HepG2 (cell line): ENCODE data around the gene MGAT4C. TPM values are rescaled to one million over a fixed set of nuclear protein-coding genes. Genes with fewer than 3 reads are reported as not detected.

Experiments used
- ATAC-seq: fragments of 200-7000 bp; cut with Tn5 transposase; 3 replicates; pipeline ENCODE4 v1.9.1; 2020; ENCODE audit warnings: mild to moderate bottlenecking, moderate library complexity
- BruUV-seq: library from RNA; stranded (reverse); fragments of 400-500 nt; replicated peaks from 2 replicates; lab custom pipeline; 2021; lab: Mats Ljungman, UMichigan
- CTCF ChIA-PET: fragments of 300-600 bp; formaldehyde crosslinking; extraction: SDS; loops from one replicate; lab custom pipeline; 2021; ENCODE audit warnings: low total read pairs, inconsistent platforms, low intra/inter-chr PET ratio; lab: Yijun Ruan, JAX
- POLR2A ChIA-PET: fragments of 350-600 bp; sonication (Branson Sonifier 250); formaldehyde crosslinking; loops from one replicate; lab custom pipeline; 2020; ENCODE audit warnings: antibody characterized with exemption, inconsistent platforms; lab: Yijun Ruan, JAX
- DNase-seq: peaks from one replicate; pipeline ENCODE4 v3.0.0-alpha.2; 2015; ENCODE audit warnings: low spot score
- FAIRE-seq: peaks from 3 replicates; lab custom pipeline; 2011; peaks lifted over from hg19 to GRCh38; lab: Jason Lieb, UNC
- H2AFZ ChIP-seq: one replicate; pipeline ENCODE4 v1.6.1; 2011; ENCODE audit warnings: low read length, inconsistent platforms
- H3K27ac ChIP-seq: fragments of 300-600 bp; 3 replicates; pipeline ENCODE4 v1.8.0; 2011; ENCODE audit warnings: mixed run types, mild to moderate bottlenecking, mixed read lengths, low read length, inconsistent platforms; ENCODE audit not compliant: insufficient read depth; ENCODE audit errors: extremely low read length
- H3K27me3 ChIP-seq, 2 experiments: fragments of 200-600 bp in 1 of 2; 2 replicates in 1 of 2; 3 replicates in 1 of 2; pipeline versions ENCODE4 v1.6.0 to v1.8.0; 2011; ENCODE audit warnings: low read length in 2 of 2, mild to moderate bottlenecking in 2 of 2, moderate library complexity in 2 of 2, inconsistent platforms in 1 of 2; ENCODE audit not compliant: insufficient read depth in 2 of 2, control insufficient read depth in 1 of 2
- H3K36me3 ChIP-seq, 2 experiments: fragments of 200-600 bp in 1 of 2; replicated peaks in 1 of 2; 2 replicates in 1 of 2; 3 replicates in 1 of 2; pipeline versions ENCODE4 v1.5.1 to v1.8.0; 2011; ENCODE audit warnings: low read length in 2 of 2, inconsistent platforms in 1 of 2; ENCODE audit not compliant: insufficient read depth in 2 of 2, control insufficient read depth in 1 of 2
- H3K4me1 ChIP-seq: 2 replicates; pipeline ENCODE4 v1.5.1; 2012; ENCODE audit warnings: low read length, inconsistent platforms; ENCODE audit not compliant: insufficient read depth
- H3K4me2 ChIP-seq: 2 replicates; pipeline ENCODE4 v1.6.0; 2011; ENCODE audit warnings: low read depth, low read length, inconsistent platforms
- H3K4me3 ChIP-seq, 3 experiments: fragments of 200-600 bp in 1 of 3; sonication (generic), shearing (Covaris generic) in 1 of 3; replicated peaks in 1 of 3; 2 replicates each; pipeline ENCODE4 v1.5.1; 2011 to 2016; ENCODE audit warnings: low read length in 3 of 3, inconsistent platforms in 2 of 3, low read depth in 2 of 3, mild to moderate bottlenecking in 2 of 3, control low read depth in 1 of 3, mixed read lengths in 1 of 3; ENCODE audit not compliant: insufficient read depth in 1 of 3
- H3K79me2 ChIP-seq: one replicate; pipeline ENCODE4 v1.6.1; 2011; ENCODE audit warnings: low read length, inconsistent platforms; ENCODE audit not compliant: insufficient read depth
- H3K9ac ChIP-seq: 2 replicates; pipeline ENCODE4 v1.6.0; 2011; ENCODE audit warnings: mild to moderate bottlenecking, low read depth, low read length, inconsistent platforms; ENCODE audit not compliant: insufficient read depth
- H3K9me3 ChIP-seq: 2 replicates; pipeline ENCODE4 v1.5.1; 2012; ENCODE audit warnings: mild to moderate bottlenecking, low read length
- H4K20me1 ChIP-seq: 2 replicates; pipeline ENCODE4 v1.6.0; 2011; ENCODE audit warnings: inconsistent platforms, mild to moderate bottlenecking, low read length, moderate library complexity; ENCODE audit not compliant: insufficient read depth
- EHMT2 ChIP-seq: fragments of 200-600 bp; sonication (generic); IDR thresholded peaks from 2 replicates; pipeline ENCODE4 v1.7.0; 2017; ENCODE audit warnings: antibody characterized with exemption, low read depth, low read length, borderline replicate concordance
- MAFF ChIP-seq: IDR thresholded peaks from 2 replicates; pipeline ENCODE4 v1.6.1; 2011; ENCODE audit warnings: low read depth, low read length, improper control_type of control experiment
- TGIF2 ChIP-seq: IDR thresholded peaks from 2 replicates; pipeline ENCODE4 v1.6.1; 2016; ENCODE audit warnings: control low read depth, missing compliant biosample characterization
- ZNF337 ChIP-seq: sonication (generic); formaldehyde crosslinking; IDR thresholded peaks from 2 replicates; pipeline ENCODE4 v1.5.1; 2020; ENCODE audit warnings: missing genetic modification reagents, low read depth, mild to moderate bottlenecking, borderline replicate concordance
- WGBS: methylation state at CpG from one replicate; pipeline ENCODE4 v1.1.6; 2017; ENCODE audit warnings: low lambda C conversion rate; 5-methylcytosine and 5-hydroxymethylcytosine counted together
- in situ Hi-C: cut with HindIII; loops from 2 replicates; pipeline ENCODE4 v1.10.0; 2017; ENCODE audit warnings: low pct_unique_long_range_greater_than_20kb; ENCODE audit not compliant: extremely low pct_ligation_motif_present
- intact Hi-C: fragments of 100-400 bp; cut with micrococcal nuclease; formaldehyde crosslinking; loops from one replicate; pipeline ENCODE4 v1.10.0; 2022; ENCODE audit not compliant: unreplicated experiment
- polyA plus RNA-seq, 8 experiments: library from polyadenylated mRNA; depleted of rRNA in 3 of 8; stranded (reverse) in 7 of 8; unstranded in 1 of 8; fragments of >200 nt; fragmentation: Illumina TruSeq in 4 of 8; extraction: Trizol in 4 of 8; gene quantifications; 2 replicates each; pipeline versions ENCODE4 v1.2.1 to v1.2.3, GENCODE V29; 2011 to 2016; ENCODE audit warnings: low read depth in 4 of 8, missing spikeins in 1 of 8, mixed read lengths in 1 of 8; ENCODE audit not compliant: insufficient read depth in 1 of 8
- total RNA-seq, 5 experiments: library from RNA; depleted of rRNA; stranded (reverse); fragments of >200 nt; fragmentation: Illumina TruSeq; extraction: Trizol; gene quantifications; 2 replicates each; pipeline ENCODE4 v1.2.3, GENCODE V29; 2016; ENCODE audit warnings: low read depth in 1 of 5

Gene MGAT4C
- total and polyA plus RNA-seq, 2 of the 13 experiments (the other 11 are each of a cell fraction or from before 2014, with no cell fraction given): not detected

GRCh38 chr12:86261142-86261541, 5.0 kb upstream of the MGAT4C start:
- no TSS peak for BruUV-seq
- H3K27me3 ChIP-seq: no peaks in the 10 kb centered on the region
- DNase-seq (no peak), FAIRE-seq (no peak), ATAC-seq (no peak)
- H3K9me3 ChIP-seq: no peaks in the 10 kb centered on the region
- no peak overlapping the region for H3K4me3 ChIP-seq
- H2AFZ ChIP-seq: no peak overlapping the region
- H3K27ac ChIP-seq: no peak overlapping the region
- POLR2A ChIA-PET: no interaction called here
- H3K4me1 ChIP-seq: no peaks in the 10 kb centered on the region
- no peaks in the 10 kb centered on the region for H3K36me3 ChIP-seq
- 0% methylated on average over 1 of the region's 1 CpG for WGBS
- CTCF ChIA-PET: no interaction called here
- H3K4me2 ChIP-seq: no peak overlapping the region
- H3K9ac ChIP-seq: no peak overlapping the region
- H4K20me1 ChIP-seq: no peaks in the 10 kb centered on the region
- in situ Hi-C loops (loop anchor here (25.0 kb wide), 1 partner anchor 651 kb away; no protein-coding TSS in a partner anchor), intact Hi-C loops (loop anchor here (10.0 kb wide), 1 partner anchor 1584 kb away; no protein-coding TSS in a partner anchor)
- H3K79me2 ChIP-seq: no peaks in the 10 kb centered on the region
- TF ChIP-seq ZNF337 (no peak), EHMT2 (no peak), MAFF (no peak)

- DNase-seq (no peak), ATAC-seq (no peak), FAIRE-seq (no peak)
- no peak overlapping the region for H3K9ac ChIP-seq
- intact Hi-C loops (loop anchor here (10.0 kb wide), 1 partner anchor 1585 kb away; no protein-coding TSS in a partner anchor), in situ Hi-C loops (loop anchor here (25.0 kb wide), 1 partner anchor 652 kb away; no protein-coding TSS in a partner anchor)
- 0% methylated on average over 2 of the region's 2 CpGs for WGBS
- no TSS peak for BruUV-seq
- H3K4me2 ChIP-seq: no peak overlapping the region
- no peaks in the 10 kb centered on the region for H3K36me3 ChIP-seq
- no peak overlapping the region for H2AFZ ChIP-seq
- H3K27me3 ChIP-seq: no peaks in the 10 kb centered on the region
- CTCF ChIA-PET: no interaction called here
- no peaks in the 10 kb centered on the region for H3K79me2 ChIP-seq
- POLR2A ChIA-PET: no interaction called here
- no peaks in the 10 kb centered on the region for H4K20me1 ChIP-seq
- H3K4me3 ChIP-seq: no peak overlapping the region
- no peaks in the 10 kb centered on the region for H3K9me3 ChIP-seq
- no peak for TF ChIP-seq TGIF2
- no peak overlapping the region for H3K27ac ChIP-seq
- no peaks in the 10 kb centered on the region for H3K4me1 ChIP-seq
These were observed 4.0 kb upstream of the MGAT4C start for GRCh38 chr12:86260183-86260582.
